Mucosa of rectum (tissue), 2 donors: ENCODE results near the gene NFXL1.

Source experiments
- H3K27ac ChIP-seq, 2 donors: one replicate each; pipeline ENCODE4 v1.7.0; 2013; ENCODE audit warnings: inconsistent platforms in 2 of 2, low read depth in 2 of 2, low read length in 2 of 2
- H3K27me3 ChIP-seq, 2 donors: one replicate each; pipeline ENCODE4 v1.7.0; 2013; ENCODE audit warnings: low read length in 2 of 2; ENCODE audit not compliant: control insufficient read depth in 2 of 2, insufficient read depth in 2 of 2
- H3K36me3 ChIP-seq, 2 donors: one replicate each; pipeline ENCODE4 v1.7.0; 2013; ENCODE audit warnings: low read length in 2 of 2; ENCODE audit not compliant: control insufficient read depth in 2 of 2, insufficient read depth in 2 of 2
- H3K4me1 ChIP-seq, 2 donors: one replicate each; pipeline ENCODE4 v1.7.0; 2013; ENCODE audit warnings: low read length in 2 of 2, mild to moderate bottlenecking in 1 of 2; ENCODE audit not compliant: control insufficient read depth in 2 of 2, insufficient read depth in 2 of 2
- H3K4me3 ChIP-seq, 2 donors: one replicate each; pipeline ENCODE4 v1.7.0; 2013; ENCODE audit warnings: low read length in 2 of 2
- H3K9ac ChIP-seq, 2 donors: one replicate each; pipeline ENCODE4 v1.7.0; 2013; ENCODE audit warnings: low read length in 2 of 2, low read depth in 1 of 2, mild to moderate bottlenecking in 1 of 2
- H3K9me3 ChIP-seq, 2 donors: one replicate each; pipeline ENCODE4 v1.7.0; 2013; ENCODE audit warnings: low read length in 2 of 2; ENCODE audit not compliant: control insufficient read depth in 2 of 2
- donor health status: healthy.
- donor health status: Normal muscosa, but diverticular disease.

Gene NFXL1

GRCh38 chr4:47837094-47837907 is 77.1 kb downstream of the NFXL1 start:
- Histone ChIP-seq H3K9me3 (no peaks in the 10 kb centered on the region), H3K4me1 (peaks cover 6 to 10% of the 10 kb centered on the region in 2 donors), H3K36me3 (no peaks in the 10 kb centered on the region), H3K4me3 (peak overlapping the region; percentile 75 to 76), H3K9ac (peak overlapping the region in 1 of 2 donors; percentile 54), H3K27me3 (peaks cover 3 to 7% of the 10 kb centered on the region in 2 donors), H3K27ac (no peak overlapping the region)

- Histone ChIP-seq H3K27me3 (peaks cover 3 to 7% of the 10 kb centered on the region in 2 donors), H3K9ac (peak overlapping the region in 1 of 2 donors; percentile 54), H3K9me3 (no peaks in the 10 kb centered on the region), H3K4me3 (peak overlapping the region; percentile 75 to 76), H3K27ac (no peak overlapping the region), H3K36me3 (no peaks in the 10 kb centered on the region), H3K4me1 (peaks cover 6 to 10% of the 10 kb centered on the region in 2 donors)
Measured at GRCh38 chr4:47836641-47837093, 77.7 kb downstream of the NFXL1 start.

- Histone ChIP-seq H3K4me3 (no peak overlapping the region), H3K9me3 (no peaks in the 10 kb centered on the region), H3K4me1 (peaks cover 6 to 10% of the 10 kb centered on the region in 2 donors), H3K9ac (no peak overlapping the region), H3K36me3 (no peaks in the 10 kb centered on the region), H3K27ac (no peak overlapping the region), H3K27me3 (peaks cover 3 to 7% of the 10 kb centered on the region in 2 donors)
Measured at GRCh38 chr4:47835494-47835893, 78.9 kb downstream of the NFXL1 start.

GRCh38 chr4:47831026-47831679 is 83.2 kb downstream of the NFXL1 start:
- Histone ChIP-seq H3K27me3 (peaks cover 3 to 5% of the 10 kb centered on the region in 2 donors), H3K36me3 (no peaks in the 10 kb centered on the region), H3K9ac (no peak overlapping the region), H3K4me1 (no peaks in the 10 kb centered on the region), H3K9me3 (no peaks in the 10 kb centered on the region), H3K27ac (no peak overlapping the region), H3K4me3 (no peak overlapping the region)

GRCh38 chr4:47830265-47831025 is 83.9 kb downstream of the NFXL1 start:
- Histone ChIP-seq H3K27ac (no peak overlapping the region), H3K27me3 (peaks cover 3 to 5% of the 10 kb centered on the region in 2 donors), H3K9me3 (no peaks in the 10 kb centered on the region), H3K4me3 (no peak overlapping the region), H3K4me1 (no peaks in the 10 kb centered on the region), H3K9ac (no peak overlapping the region), H3K36me3 (no peaks in the 10 kb centered on the region)

- no peaks in the 10 kb centered on the region for H3K4me1 ChIP-seq
- no peaks in the 10 kb centered on the region for H3K9me3 ChIP-seq
- H3K27me3 ChIP-seq: no peaks in the 10 kb centered on the region
- H3K36me3 ChIP-seq: no peaks in the 10 kb centered on the region
- no peak overlapping the region for H3K9ac ChIP-seq
- no peak overlapping the region for H3K4me3 ChIP-seq
- H3K27ac ChIP-seq: no peak overlapping the region
Measured at GRCh38 chr4:47829438-47829837, 84.9 kb downstream of the NFXL1 start.

- Histone ChIP-seq H3K9me3 (no peaks in the 10 kb centered on the region), H3K9ac (no peak overlapping the region), H3K4me1 (no peaks in the 10 kb centered on the region), H3K36me3 (no peaks in the 10 kb centered on the region), H3K27me3 (no peaks in the 10 kb centered on the region), H3K27ac (no peak overlapping the region), H3K4me3 (no peak overlapping the region)
Measured at GRCh38 chr4:47827343-47828047, 86.9 kb downstream of the NFXL1 start.

- Histone ChIP-seq H3K4me3 (no peak overlapping the region), H3K27me3 (no peaks in the 10 kb centered on the region), H3K27ac (no peak overlapping the region), H3K4me1 (no peaks in the 10 kb centered on the region), H3K9me3 (no peaks in the 10 kb centered on the region), H3K36me3 (no peaks in the 10 kb centered on the region), H3K9ac (no peak overlapping the region)
Measured at GRCh38 chr4:47824840-47825239, 89.5 kb downstream of the NFXL1 start.

GRCh38 chr4:47819178-47819577 is 95.2 kb downstream of the NFXL1 start:
- no peaks in the 10 kb centered on the region for H3K4me1 ChIP-seq
- H3K27me3 ChIP-seq: no peaks in the 10 kb centered on the region
- H3K9ac ChIP-seq: no peak overlapping the region
- no peak overlapping the region for H3K27ac ChIP-seq
- no peaks in the 10 kb centered on the region for H3K9me3 ChIP-seq
- H3K36me3 ChIP-seq: no peaks in the 10 kb centered on the region
- H3K4me3 ChIP-seq: no peak overlapping the region
